OCI-LY1 (cell line): Measurements from ENCODE around the gene NECTIN1.

ENCODE experiments used
- H2AFZ ChIP-seq: fragments of 200-600 bp; sonication (generic), shearing (Covaris generic); 2 replicates; pipeline ENCODE4 v1.6.0; 2014; ENCODE audit warnings: antibody characterized with exemption, mild to moderate bottlenecking, low read length
- H3F3A ChIP-seq: fragments of 200-600 bp; sonication (generic), shearing (Covaris generic); 2 replicates; pipeline ENCODE4 v1.6.0; 2014; ENCODE audit warnings: mild to moderate bottlenecking, antibody characterized with exemption, low read length, moderate library complexity; ENCODE audit not compliant: insufficient read depth
- H3K27ac ChIP-seq: fragments of 200-600 bp; sonication (generic); 2 replicates; pipeline ENCODE4 v1.5.1; 2014; ENCODE audit warnings: low read length, mixed run types, mild to moderate bottlenecking, low read depth; ENCODE audit not compliant: poor library complexity, severe bottlenecking
- H3K27me3 ChIP-seq: fragments of 200-600 bp; sonication (generic); 2 replicates; pipeline ENCODE4 v1.6.0; 2014; ENCODE audit warnings: antibody characterized with exemption, mild to moderate bottlenecking, low read length, moderate library complexity; ENCODE audit not compliant: insufficient read depth
- H3K36me3 ChIP-seq: fragments of 200-600 bp; sonication (generic); 2 replicates; pipeline ENCODE4 v1.6.1; 2014; ENCODE audit warnings: mild to moderate bottlenecking, antibody characterized with exemption, low read length, moderate library complexity, mixed read lengths; ENCODE audit not compliant: insufficient read depth
- H3K4me1 ChIP-seq: fragments of 200-600 bp; sonication (generic); 2 replicates; pipeline ENCODE4 v1.5.1; 2014; ENCODE audit warnings: mild to moderate bottlenecking, low read length, moderate library complexity; ENCODE audit not compliant: insufficient read depth, severe bottlenecking
- H3K4me2 ChIP-seq: fragments of 200-600 bp; sonication (generic), shearing (Covaris generic); 2 replicates; pipeline ENCODE4 v1.6.1; 2014; ENCODE audit warnings: low read length
- H3K4me3 ChIP-seq: fragments of 200-600 bp; sonication (generic); 2 replicates; pipeline ENCODE4 v1.5.1; 2014; ENCODE audit warnings: low read length, low read depth, mild to moderate bottlenecking, mixed read lengths; ENCODE audit not compliant: poor library complexity, severe bottlenecking
- H3K79me2 ChIP-seq: fragments of 200-600 bp; shearing (Covaris generic); 2 replicates; pipeline ENCODE4 v1.6.1; 2016; ENCODE audit warnings: mixed run types, low read length, mixed read lengths; ENCODE audit not compliant: insufficient read depth
- H3K9ac ChIP-seq: fragments of 200-600 bp; sonication (generic), shearing (Covaris generic); 2 replicates; pipeline ENCODE4 v1.6.1; 2014; ENCODE audit warnings: mild to moderate bottlenecking, low read length, mixed read lengths
- H3K9me2 ChIP-seq: fragments of 200-600 bp; sonication (generic), shearing (Covaris generic); 2 replicates; pipeline ENCODE4 v1.6.1; 2014; ENCODE audit warnings: low read depth, mild to moderate bottlenecking, low read length, mixed read lengths
- H3K9me3 ChIP-seq: fragments of 200-600 bp; shearing (Covaris generic); 2 replicates; pipeline ENCODE4 v1.6.1; 2014; ENCODE audit warnings: low read length, mixed read lengths
- H4K20me1 ChIP-seq: fragments of 200-600 bp; sonication (generic), shearing (Covaris generic); 2 replicates; pipeline ENCODE4 v1.6.0; 2016; ENCODE audit warnings: mild to moderate bottlenecking, low read length; ENCODE audit not compliant: insufficient read depth
- CTCF ChIP-seq: fragments of 200-600 bp; sonication (generic), shearing (Covaris generic); IDR thresholded peaks from 2 replicates; pipeline ENCODE4 v1.5.1; 2017; ENCODE audit warnings: mild to moderate bottlenecking, antibody characterized with exemption, low read length, moderate library complexity, mixed read lengths
- EZH2 ChIP-seq: fragments of 200-600 bp; sonication (generic), shearing (Covaris generic); IDR thresholded peaks from 2 replicates; pipeline ENCODE4 v1.8.0; 2017; ENCODE audit warnings: borderline replicate concordance, mixed run types, mild to moderate bottlenecking, antibody characterized with exemption, low read length, moderate library complexity, mixed read lengths

Gene NECTIN1

GRCh38 chr11:119592642-119593041 is 136.4 kb downstream of the NECTIN1 start:
- no peak overlapping the region for H3K27ac ChIP-seq
- no peak overlapping the region for H3K4me2 ChIP-seq
- TF ChIP-seq CTCF, result no peak
- no peak for TF ChIP-seq EZH2

GRCh38 chr11:119591836-119592310 is 137.1 kb downstream of the NECTIN1 start:
- Histone ChIP-seq H4K20me1 (no peaks in the 10 kb centered on the region), H3K27me3 (no peaks in the 10 kb centered on the region), H3K9ac (no peak overlapping the region), H3K27ac (no peak overlapping the region), H3K9me3 (no peaks in the 10 kb centered on the region), H3K9me2 (no peaks in the 10 kb centered on the region), H3K79me2 (no peaks in the 10 kb centered on the region), H2AFZ (no peak overlapping the region), H3K36me3 (no peaks in the 10 kb centered on the region), H3K4me1 (no peaks in the 10 kb centered on the region), H3F3A (no peaks in the 10 kb centered on the region), H3K4me3 (no peak overlapping the region), H3K4me2 (no peak overlapping the region)
- no peak for TF ChIP-seq EZH2
- no peak for TF ChIP-seq CTCF

More at GRCh38 chr11:119592642-119593041, 136.4 kb downstream of the NECTIN1 start:
- Histone ChIP-seq H4K20me1 (no peaks in the 10 kb centered on the region), H3F3A (no peaks in the 10 kb centered on the region), H3K9me2 (no peaks in the 10 kb centered on the region), H3K27me3 (no peaks in the 10 kb centered on the region), H3K4me3 (no peak overlapping the region), H3K4me1 (no peaks in the 10 kb centered on the region), H3K9me3 (no peaks in the 10 kb centered on the region), H3K79me2 (no peaks in the 10 kb centered on the region), H3K9ac (no peak overlapping the region), H3K36me3 (no peaks in the 10 kb centered on the region), H2AFZ (no peak overlapping the region)

GRCh38 chr11:119590651-119591351 is 138.2 kb downstream of the NECTIN1 start:
- Histone ChIP-seq H3K9me3 (no peaks in the 10 kb centered on the region), H3K36me3 (no peaks in the 10 kb centered on the region), H3F3A (no peaks in the 10 kb centered on the region), H3K79me2 (no peaks in the 10 kb centered on the region), H3K4me3 (no peak overlapping the region), H4K20me1 (no peaks in the 10 kb centered on the region), H3K9ac (no peak overlapping the region), H3K4me1 (no peaks in the 10 kb centered on the region), H3K4me2 (no peak overlapping the region), H3K27ac (no peak overlapping the region), H2AFZ (no peak overlapping the region), H3K9me2 (no peaks in the 10 kb centered on the region), H3K27me3 (no peaks in the 10 kb centered on the region)
- no peak for TF ChIP-seq EZH2

GRCh38 chr11:119589001-119589400 is 140.0 kb downstream of the NECTIN1 start:
- H4K20me1 ChIP-seq, result no peaks in the 10 kb centered on the region
- H3K27me3 ChIP-seq, result no peaks in the 10 kb centered on the region
- H3K36me3 ChIP-seq, result no peaks in the 10 kb centered on the region
- no peak overlapping the region for H3K27ac ChIP-seq
- no peaks in the 10 kb centered on the region for H3K9me3 ChIP-seq
- TF ChIP-seq CTCF, result no peak
- no peak overlapping the region for H3K9ac ChIP-seq
- no peaks in the 10 kb centered on the region for H3K4me1 ChIP-seq
- no peaks in the 10 kb centered on the region for H3K9me2 ChIP-seq
- H3K4me2 ChIP-seq, result no peak overlapping the region
- H3F3A ChIP-seq, result no peaks in the 10 kb centered on the region
- no peak overlapping the region for H2AFZ ChIP-seq
- H3K79me2 ChIP-seq, result no peaks in the 10 kb centered on the region
- H3K4me3 ChIP-seq, result no peak overlapping the region
